ENCODE data around the gene CERK. TPM values are rescaled to one million over a fixed set of nuclear protein-coding genes. Genes with fewer than 3 reads are reported as not detected.

The CERK gene
- total RNA-seq, 1 experiment from 2014 or later = 61.6 TPM

DNA sequence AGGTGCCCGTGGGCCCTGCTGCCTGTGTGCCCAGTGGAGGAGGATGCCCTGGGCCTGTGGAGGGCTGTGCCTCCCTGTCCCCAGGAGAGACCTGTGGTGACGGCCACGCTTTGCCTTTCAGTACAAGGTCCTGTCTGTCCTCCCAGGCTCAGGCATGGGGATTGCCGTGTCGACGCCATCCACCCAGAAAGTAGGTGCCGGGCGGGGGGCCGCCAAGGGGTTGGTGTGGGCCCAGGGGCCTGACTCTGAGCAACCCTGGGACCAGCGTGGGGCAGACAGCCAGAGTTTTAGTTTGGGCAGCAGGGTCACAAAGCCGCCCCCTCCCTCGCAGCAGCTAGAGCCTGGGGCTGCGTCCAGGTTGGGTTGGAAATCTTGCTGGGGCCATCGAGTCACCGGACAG is 61.6 kb downstream of the CERK start:
- Histone ChIP-seq H3K9me3 (replicated peaks) (no peaks in the 10 kb centered on the region), H3K27me3 (replicated peaks) (no peaks in the 10 kb centered on the region), H3K4me3 (no peak overlapping the region), H3K36me3 (no peaks in the 10 kb centered on the region), H3K27ac (no peak overlapping the region), H3K4me1 (replicated peaks) (peaks cover 17% of the 10 kb centered on the region)
- DNase-seq (ENCODE audit: low read depth in 1 of 2, low spot score in 2 of 2) = no peak

DNA sequence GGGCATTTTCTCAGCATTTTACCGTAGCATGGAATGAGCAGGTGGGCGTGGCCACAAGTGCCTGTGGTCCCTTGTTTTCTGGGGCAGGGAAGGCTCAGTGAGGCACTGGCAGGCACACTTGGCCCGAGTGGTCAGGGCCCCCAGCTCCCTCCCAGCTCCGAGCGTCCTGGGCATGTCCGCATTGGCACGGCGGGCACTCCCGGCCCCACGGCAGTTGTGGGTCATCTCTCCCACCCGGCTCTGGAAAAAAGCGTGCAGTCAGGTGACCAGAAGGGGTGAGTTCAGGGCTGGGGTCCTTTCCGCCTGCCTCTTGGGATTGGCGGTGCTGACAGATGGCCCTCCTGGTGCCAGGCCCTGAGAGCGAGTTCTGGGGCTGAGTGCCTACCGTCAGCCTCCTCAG is 62.1 kb downstream of the CERK start:
- no peaks in the 10 kb centered on the region for H3K36me3 ChIP-seq

DNA sequence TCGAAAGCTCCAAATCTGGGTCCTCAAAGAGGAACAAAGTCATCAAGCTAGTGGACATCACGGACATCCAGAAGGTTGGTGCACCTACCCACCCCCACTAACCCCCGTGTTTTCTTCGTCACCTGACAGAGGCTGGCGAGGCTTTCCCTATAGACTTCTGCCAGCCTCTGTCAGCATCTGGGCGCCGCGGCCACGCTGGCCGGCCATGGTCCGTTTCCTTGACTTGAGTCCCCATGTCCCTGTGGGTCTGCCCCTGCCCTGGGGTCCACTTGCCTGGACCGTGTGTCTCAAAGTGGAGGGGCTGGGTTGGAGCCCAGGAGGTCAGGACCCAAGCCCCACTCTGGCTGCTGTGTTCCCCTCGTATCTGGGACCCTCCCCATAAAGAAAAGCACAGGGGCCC is 62.6 kb downstream of the CERK start:
- no peak overlapping the region for H3K4me3 ChIP-seq
- no peak for DNase-seq (ENCODE audit: low read depth in 1 of 2, low spot score in 2 of 2)
- H3K4me1 ChIP-seq (replicated peaks) = peaks cover 17% of the 10 kb centered on the region
- H3K27ac ChIP-seq = no peak overlapping the region
- no peaks in the 10 kb centered on the region for H3K36me3 ChIP-seq
- no peaks in the 10 kb centered on the region for H3K9me3 ChIP-seq (replicated peaks)
- no peaks in the 10 kb centered on the region for H3K27me3 ChIP-seq (replicated peaks)

More for the DNA sequence above, 62.1 kb downstream of the CERK start:
- H3K27ac ChIP-seq = no peak overlapping the region
- no peaks in the 10 kb centered on the region for H3K27me3 ChIP-seq (replicated peaks)
- H3K9me3 ChIP-seq (replicated peaks) = no peaks in the 10 kb centered on the region
- peaks cover 17% of the 10 kb centered on the region for H3K4me1 ChIP-seq (replicated peaks)
- H3K4me3 ChIP-seq = no peak overlapping the region
- no peak for DNase-seq (ENCODE audit: low read depth in 1 of 2, low spot score in 2 of 2)

DNA sequence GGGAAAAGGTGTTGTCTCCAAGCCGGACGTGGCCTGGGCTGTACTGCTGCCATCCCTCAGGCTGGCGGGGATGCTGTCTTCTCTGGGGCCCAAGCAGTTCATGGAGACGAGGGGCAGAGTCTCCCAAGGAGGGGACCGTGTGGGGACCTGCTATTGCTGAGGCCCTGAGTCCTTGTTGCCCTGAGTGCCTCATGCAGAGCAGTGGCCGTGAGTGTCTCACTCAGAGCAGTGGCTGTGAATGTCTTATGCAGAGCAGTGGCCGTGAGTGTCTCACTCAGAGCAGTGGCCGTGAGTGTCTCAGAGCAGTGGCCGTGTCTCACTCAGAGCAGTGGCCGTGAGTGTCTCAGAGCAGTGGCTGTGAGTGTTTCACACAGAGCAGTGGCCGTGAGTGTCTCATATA is 63.1 kb downstream of the CERK start:
- H3K27ac ChIP-seq = no peak overlapping the region

DNA sequence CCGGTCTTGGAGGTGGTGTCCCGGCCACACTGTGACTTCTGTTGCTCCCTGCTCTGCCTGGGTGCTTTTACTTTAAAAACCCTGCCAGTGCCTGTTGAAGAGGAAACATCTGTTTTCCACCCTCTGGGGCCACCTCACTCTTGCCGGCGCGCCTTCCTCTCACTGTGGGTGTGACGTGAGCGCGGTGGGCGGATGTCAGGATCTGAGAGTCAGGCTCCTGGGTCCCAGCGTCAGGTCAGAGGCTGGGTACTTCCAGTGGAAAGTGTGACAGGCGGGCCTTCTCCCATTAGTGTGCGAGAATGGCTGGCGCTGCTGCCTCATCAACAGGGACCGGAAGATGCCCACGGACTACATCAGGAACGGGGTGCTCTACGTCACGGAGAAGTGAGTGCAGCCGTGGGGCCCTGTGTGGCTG is 63.7 kb downstream of the CERK start:
- DNase-seq (ENCODE audit: low read depth in 1 of 2, low spot score in 2 of 2) = no peak
- Histone ChIP-seq H3K27me3 (replicated peaks) (no peaks in the 10 kb centered on the region), H3K27ac (no peak overlapping the region), H3K4me1 (replicated peaks) (peaks cover 10% of the 10 kb centered on the region), H3K36me3 (no peaks in the 10 kb centered on the region), H3K4me3 (no peak overlapping the region), H3K9me3 (replicated peaks) (no peaks in the 10 kb centered on the region)

More for the DNA sequence above, 63.1 kb downstream of the CERK start:
- H3K36me3 ChIP-seq = no peaks in the 10 kb centered on the region
- DNase-seq (ENCODE audit: low read depth in 1 of 2, low spot score in 2 of 2) = no peak
- no peak overlapping the region for H3K4me3 ChIP-seq
- peaks cover 13% of the 10 kb centered on the region for H3K4me1 ChIP-seq (replicated peaks)
- no peaks in the 10 kb centered on the region for H3K27me3 ChIP-seq (replicated peaks)
- no peaks in the 10 kb centered on the region for H3K9me3 ChIP-seq (replicated peaks)

DNA sequence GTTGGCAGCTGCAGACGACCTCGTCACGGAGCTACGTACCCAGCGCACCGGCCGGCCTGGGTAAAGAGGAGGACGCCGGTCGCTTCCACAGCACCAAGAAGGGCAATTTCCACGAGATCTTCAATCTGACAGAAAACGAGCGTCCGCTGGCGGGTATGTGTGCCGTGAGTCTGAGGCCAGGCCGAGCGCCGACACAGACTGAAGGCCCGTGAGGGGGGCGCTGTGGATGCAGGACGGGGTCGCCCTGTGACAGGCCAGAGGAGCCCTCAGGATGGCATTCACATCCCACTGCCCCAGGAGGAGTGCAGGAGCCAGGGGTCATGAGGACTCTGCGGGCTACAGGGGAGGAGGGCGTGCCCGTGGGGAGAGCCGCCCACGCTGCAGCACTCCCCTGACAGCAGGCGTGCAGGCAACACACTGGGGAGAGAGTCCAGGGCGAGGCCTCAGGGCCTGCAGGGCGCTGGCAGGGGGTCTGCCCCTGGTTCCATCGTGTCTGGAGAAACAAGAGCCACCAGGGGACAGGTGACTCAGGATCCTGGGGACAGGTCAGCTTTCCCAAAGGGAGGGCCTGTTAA is 64.3 kb downstream of the CERK start:
- DNase-seq (ENCODE audit: low read depth in 1 of 2, low spot score in 2 of 2) = no peak

DNA sequence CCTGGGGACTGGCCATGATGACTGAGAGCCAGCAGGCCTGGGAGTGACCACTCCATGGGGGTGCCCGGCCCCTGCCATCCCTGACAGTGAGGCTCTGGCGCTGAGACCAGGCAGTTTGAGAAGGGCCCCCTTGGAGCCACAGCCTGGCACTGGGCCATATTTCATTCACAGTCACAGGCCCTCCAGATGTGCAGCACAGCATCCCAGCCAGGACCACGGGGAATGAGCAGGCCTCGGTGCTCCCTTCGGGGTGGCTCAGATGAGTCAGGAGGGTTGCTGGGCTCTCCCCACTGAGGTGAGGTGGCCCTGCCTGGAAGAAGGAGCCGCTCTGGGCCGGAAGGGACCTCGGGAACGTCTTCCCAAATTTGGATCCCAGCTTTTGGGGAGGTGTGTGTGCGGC is 64.8 kb downstream of the CERK start:
- no peaks in the 10 kb centered on the region for H3K27me3 ChIP-seq (replicated peaks)
- no peak overlapping the region for H3K4me3 ChIP-seq
- no peak for DNase-seq (ENCODE audit: low read depth in 1 of 2, low spot score in 2 of 2)
- no peaks in the 10 kb centered on the region for H3K9me3 ChIP-seq (replicated peaks)
- H3K4me1 ChIP-seq (replicated peaks) = no peaks in the 10 kb centered on the region
- no peak overlapping the region for H3K27ac ChIP-seq
- H3K36me3 ChIP-seq = no peaks in the 10 kb centered on the region

More for the DNA sequence above, 64.3 kb downstream of the CERK start:
- Histone ChIP-seq H3K4me1 (replicated peaks) (peaks cover 4% of the 10 kb centered on the region), H3K27me3 (replicated peaks) (no peaks in the 10 kb centered on the region), H3K4me3 (no peak overlapping the region), H3K36me3 (no peaks in the 10 kb centered on the region), H3K9me3 (replicated peaks) (no peaks in the 10 kb centered on the region), H3K27ac (no peak overlapping the region)

DNA sequence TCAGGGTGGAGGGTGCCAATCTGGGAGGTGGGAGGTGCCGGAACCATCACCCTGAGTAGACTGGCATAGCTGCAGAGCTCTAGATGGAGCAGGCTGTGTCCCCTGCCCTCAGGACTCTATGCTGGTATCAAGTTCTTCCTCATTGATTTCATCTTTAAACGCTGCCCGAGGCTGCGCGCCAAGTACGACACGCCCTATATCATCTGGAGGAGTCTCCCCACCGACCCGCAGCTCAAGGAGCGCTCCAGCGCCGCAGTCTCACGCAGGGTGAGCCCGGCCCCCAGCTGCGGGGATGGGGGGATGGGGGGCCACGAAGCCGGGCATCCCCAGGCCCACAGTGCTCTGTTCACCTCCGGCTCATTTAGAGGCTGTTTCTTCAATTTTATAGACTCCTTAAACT is 65.3 kb downstream of the CERK start:
- H3K4me1 ChIP-seq (replicated peaks) = no peaks in the 10 kb centered on the region
- no peak overlapping the region for H3K27ac ChIP-seq
- no peak overlapping the region for H3K4me3 ChIP-seq
- H3K27me3 ChIP-seq (replicated peaks) = no peaks in the 10 kb centered on the region
- no peak for DNase-seq (ENCODE audit: low read depth in 1 of 2, low spot score in 2 of 2)
- no peaks in the 10 kb centered on the region for H3K9me3 ChIP-seq (replicated peaks)
- no peaks in the 10 kb centered on the region for H3K36me3 ChIP-seq

DNA sequence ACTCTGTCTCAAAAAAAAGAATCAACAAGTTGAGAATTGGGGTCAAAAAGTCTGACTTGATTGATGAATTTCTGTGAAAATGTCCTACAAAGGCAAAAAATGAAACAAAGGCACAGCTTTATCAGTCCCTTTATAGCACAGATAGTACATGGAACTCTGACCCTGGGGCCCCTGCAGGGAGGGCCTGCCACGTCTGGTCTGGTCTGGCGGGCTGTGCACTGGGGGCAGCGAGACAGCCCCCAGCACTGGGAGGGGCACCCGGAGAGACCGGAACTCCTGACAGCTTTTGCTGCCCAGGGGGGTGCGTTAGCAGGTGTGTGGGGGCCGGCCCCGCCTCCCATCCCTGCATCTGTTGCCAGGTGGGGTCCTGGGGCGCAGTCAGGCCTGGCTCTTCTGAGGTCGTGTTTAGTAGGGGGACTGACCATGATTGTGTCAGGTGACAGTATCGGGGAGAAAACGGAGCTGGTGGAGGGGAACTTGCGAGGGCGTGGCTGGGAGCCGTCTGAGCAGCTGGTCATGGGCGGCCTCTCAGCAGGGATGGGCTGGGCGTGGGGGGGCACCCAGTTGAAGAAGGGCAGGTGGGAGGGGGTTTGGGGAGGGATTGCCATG is 66.1 kb downstream of the CERK start:
- Histone ChIP-seq H3K27ac (no peak overlapping the region), H3K4me3 (no peak overlapping the region), H3K9me3 (replicated peaks) (no peaks in the 10 kb centered on the region), H3K4me1 (replicated peaks) (no peaks in the 10 kb centered on the region), H3K27me3 (replicated peaks) (no peaks in the 10 kb centered on the region), H3K36me3 (no peaks in the 10 kb centered on the region)
- DNase-seq (ENCODE audit: low read depth in 1 of 2, low spot score in 2 of 2) = no peak

DNA sequence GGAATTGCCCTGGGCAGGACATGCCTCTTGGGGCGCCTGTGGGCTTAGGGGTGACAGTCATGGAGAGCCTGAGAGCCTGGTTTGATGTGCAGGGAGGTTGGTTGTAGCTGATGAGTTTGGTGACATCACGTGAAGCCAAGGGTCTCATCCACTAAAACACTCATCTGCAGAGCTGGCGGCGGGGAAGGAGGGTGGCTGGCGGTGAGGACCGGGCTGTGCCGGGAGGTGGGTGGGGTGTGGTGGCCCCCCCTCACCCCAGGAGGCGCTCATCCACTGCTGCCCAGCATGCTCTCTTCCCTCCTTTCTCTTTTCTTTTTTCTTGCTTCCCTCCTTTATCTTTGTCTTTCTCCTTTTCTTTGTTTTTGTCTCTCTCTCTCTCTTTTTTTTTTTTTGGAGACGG is 68.9 kb downstream of the CERK start:
- no peaks in the 10 kb centered on the region for H3K36me3 ChIP-seq
- H3K27me3 ChIP-seq (replicated peaks) = no peaks in the 10 kb centered on the region

DNA sequence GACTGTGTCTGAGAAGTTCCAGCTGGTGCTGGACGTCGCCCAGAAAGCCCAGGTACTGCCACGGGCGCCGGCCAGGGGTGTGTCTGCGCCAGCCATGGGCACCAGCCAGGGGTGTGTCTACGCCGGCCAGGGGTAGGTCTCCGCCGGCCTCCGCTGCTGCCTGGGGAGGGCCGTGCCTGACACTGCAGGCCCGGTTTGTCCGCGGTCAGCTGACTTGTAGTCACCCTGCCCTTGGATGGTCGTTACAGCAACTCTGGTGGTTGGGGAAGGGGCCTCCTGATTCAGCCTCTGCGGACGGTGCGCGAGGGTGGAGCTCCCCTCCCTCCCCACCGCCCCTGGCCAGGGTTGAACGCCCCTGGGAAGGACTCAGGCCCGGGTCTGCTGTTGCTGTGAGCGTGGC is 69.9 kb downstream of the CERK start:
- DNase-seq (ENCODE audit: low read depth in 1 of 2, low spot score in 2 of 2) = no peak
- H3K27ac ChIP-seq = no peak overlapping the region
- H3K9me3 ChIP-seq (replicated peaks) = no peaks in the 10 kb centered on the region
- no peaks in the 10 kb centered on the region for H3K27me3 ChIP-seq (replicated peaks)
- H3K4me3 ChIP-seq = no peak overlapping the region
- no peaks in the 10 kb centered on the region for H3K36me3 ChIP-seq
- H3K4me1 ChIP-seq (replicated peaks) = no peaks in the 10 kb centered on the region

More for the DNA sequence above, 68.9 kb downstream of the CERK start:
- no peak overlapping the region for H3K4me3 ChIP-seq
- no peaks in the 10 kb centered on the region for H3K4me1 ChIP-seq (replicated peaks)
- no peak for DNase-seq (ENCODE audit: low read depth in 1 of 2, low spot score in 2 of 2)
- H3K27ac ChIP-seq = no peak overlapping the region
- H3K9me3 ChIP-seq (replicated peaks) = no peaks in the 10 kb centered on the region

DNA sequence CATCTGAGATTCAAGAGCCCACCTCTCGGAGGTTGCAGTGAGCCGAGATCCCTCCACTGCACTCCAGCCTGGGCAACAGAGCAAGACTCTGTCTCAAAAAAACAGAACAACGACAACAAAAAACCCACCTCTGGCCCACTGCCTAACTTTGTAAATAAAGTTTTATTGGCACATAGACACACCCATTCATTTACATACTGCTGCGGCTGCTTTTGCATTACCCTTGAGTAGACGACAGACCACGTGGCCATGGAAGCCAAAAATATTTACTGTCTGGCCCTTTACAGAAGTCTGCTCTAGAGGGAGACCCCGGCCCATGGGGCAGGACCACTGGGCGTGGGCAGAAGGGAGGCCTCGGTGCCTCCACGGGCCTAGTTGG is 70.8 kb downstream of the CERK start:
- DNase-seq (ENCODE audit: low read depth in 1 of 2, low spot score in 2 of 2) = no peak
- no peak overlapping the region for H3K4me3 ChIP-seq
- H3K27ac ChIP-seq = no peak overlapping the region
- H3K9me3 ChIP-seq (replicated peaks) = no peaks in the 10 kb centered on the region
- H3K36me3 ChIP-seq = no peaks in the 10 kb centered on the region
- H3K4me1 ChIP-seq (replicated peaks) = no peaks in the 10 kb centered on the region
- H3K27me3 ChIP-seq (replicated peaks) = no peaks in the 10 kb centered on the region

DNA sequence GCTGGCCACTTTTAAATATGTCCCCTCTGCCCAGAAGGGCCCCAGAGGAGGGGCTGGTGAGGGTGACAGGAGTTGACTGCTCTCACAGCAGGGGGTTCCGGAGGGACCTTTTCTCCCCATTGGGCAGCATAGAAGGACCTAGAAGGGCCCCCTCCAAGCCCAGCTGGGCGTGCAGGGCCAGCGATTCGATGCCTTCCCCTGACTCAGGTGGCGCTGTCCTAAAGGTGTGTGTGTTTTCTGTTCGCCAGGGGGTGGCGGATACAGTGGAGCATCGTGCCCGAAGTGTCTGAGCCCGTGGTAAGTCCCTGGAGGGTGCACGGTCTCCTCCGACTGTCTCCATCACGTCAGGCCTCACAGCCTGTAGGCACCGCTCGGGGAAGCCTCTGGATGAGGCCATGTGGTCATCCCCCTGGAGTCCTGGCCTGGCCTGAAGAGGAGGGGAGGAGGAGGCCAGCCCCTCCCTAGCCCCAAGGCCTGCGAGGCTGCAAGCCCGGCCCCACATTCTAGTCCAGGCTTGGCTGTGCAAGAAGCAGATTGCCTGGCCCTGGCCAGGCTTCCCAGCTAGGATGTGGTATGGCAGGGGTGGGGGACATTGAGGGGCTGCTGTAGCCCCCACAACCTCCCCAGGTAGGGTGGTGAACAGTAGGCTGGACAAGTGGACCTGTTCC is 71.3 kb downstream of the CERK start:
- Histone ChIP-seq H3K27ac (no peak overlapping the region), H3K9me3 (replicated peaks) (no peaks in the 10 kb centered on the region), H3K36me3 (no peaks in the 10 kb centered on the region)

DNA sequence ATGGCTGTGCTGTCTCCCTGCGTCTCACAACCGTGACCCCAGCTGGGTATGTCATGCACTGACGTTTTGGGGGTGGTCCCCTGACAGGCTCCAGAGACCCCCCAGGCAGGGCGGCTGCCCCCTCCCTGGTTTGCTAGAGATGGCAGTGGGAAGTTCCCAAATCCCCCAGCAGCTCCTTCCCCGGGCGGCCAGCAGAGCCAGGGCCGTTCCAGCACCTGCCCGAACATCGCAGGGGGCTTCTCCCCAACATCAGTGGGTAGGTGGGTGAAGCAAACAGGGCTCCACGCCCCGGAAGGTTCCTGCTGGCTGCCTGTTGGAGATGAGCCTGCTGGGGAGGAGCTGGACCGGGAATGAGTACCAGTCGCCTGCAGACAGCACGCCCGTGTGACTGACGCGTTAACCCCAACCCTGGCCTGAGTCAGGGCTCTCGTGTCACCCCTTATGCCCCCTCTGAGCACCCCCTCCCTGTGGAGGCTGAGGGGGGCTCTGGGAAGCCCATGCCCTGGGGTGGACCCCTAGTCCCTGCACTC is 72.2 kb downstream of the CERK start:
- H3K27me3 ChIP-seq (replicated peaks) = no peaks in the 10 kb centered on the region
- H3K9me3 ChIP-seq (replicated peaks) = no peaks in the 10 kb centered on the region
- DNase-seq (ENCODE audit: low read depth in 1 of 2, low spot score in 2 of 2) = no peak
- no peak overlapping the region for H3K27ac ChIP-seq
- no peaks in the 10 kb centered on the region for H3K36me3 ChIP-seq
- H3K4me3 ChIP-seq = no peak overlapping the region
- no peaks in the 10 kb centered on the region; the same call in 1 of the 2 replicates for H3K4me1 ChIP-seq (replicated peaks)

More for the DNA sequence above, 71.3 kb downstream of the CERK start:
- no peak for DNase-seq (ENCODE audit: low read depth in 1 of 2, low spot score in 2 of 2)
- H3K27me3 ChIP-seq (replicated peaks) = no peaks in the 10 kb centered on the region
- H3K4me1 ChIP-seq (replicated peaks) = no peaks in the 10 kb centered on the region; the same call in 1 of the 2 replicates
- no peak overlapping the region for H3K4me3 ChIP-seq
